Spinal cord (tissue), 10 donors: ENCODE results near the gene ECE1. TPM values are rescaled to one million over a fixed set of nuclear protein-coding genes. Genes with fewer than 3 reads are reported as not detected.
"Not testable (repeated sequence)": the region's sequence is repeated elsewhere in the genome, so short reads cannot be mapped to it uniquely, and the experiment has no call there.

Experiments
- DNase-seq, 6 donors: peaks; one replicate each; pipeline versions ENCODE4 v3.0.0 to v3.0.0-alpha.2; 2013 to 2015; ENCODE audit warnings: low spot score in 6 of 6, low read depth in 4 of 6
- H3K27ac ChIP-seq: one replicate; pipeline ENCODE4 v1.5.1; 2013; ENCODE audit warnings: low read depth, low read length, control low read depth
- H3K27me3 ChIP-seq: one replicate; pipeline ENCODE4 v1.6.1; 2013; ENCODE audit warnings: low read length; ENCODE audit not compliant: control insufficient read depth, insufficient read depth
- H3K36me3 ChIP-seq: one replicate; pipeline ENCODE4 v1.6.1; 2013; ENCODE audit warnings: low read length; ENCODE audit not compliant: control insufficient read depth, insufficient read depth
- H3K4me1 ChIP-seq: one replicate; pipeline ENCODE4 v1.6.1; 2013; ENCODE audit warnings: low read length; ENCODE audit not compliant: control insufficient read depth, insufficient read depth
- H3K4me3 ChIP-seq: one replicate; pipeline ENCODE4 v1.5.1; 2013; ENCODE audit warnings: low read depth, low read length, control low read depth
- H3K9me3 ChIP-seq: one replicate; pipeline ENCODE4 v1.6.1; 2013; ENCODE audit warnings: low read length; ENCODE audit not compliant: control insufficient read depth, insufficient read depth
- WGBS: methylation state at CpG from one replicate; pipeline ENCODE4 v1.1.5; 2013; ENCODE audit warnings: missing lambda C conversion rate; ENCODE audit not compliant: insufficient coverage; 5-methylcytosine and 5-hydroxymethylcytosine counted together
- polyA plus RNA-seq, 2 donors: library from polyadenylated mRNA; unstranded; fragments of 120-200 nt; gene quantifications; one replicate each; pipeline ENCODE4 v1.2.1, GENCODE V29; 2013; ENCODE audit not compliant: insufficient read length in 2 of 2
- total RNA-seq, 2 donors: library from RNA; depleted of rRNA in 1 of 2; stranded (reverse); fragments of 120-200 nt in 1 of 2; fragments of >200 nt in 1 of 2; gene quantifications; one replicate each; pipeline versions ENCODE4 v1.2.3 to v1.2.4, GENCODE V29; 2013 to 2014
- donor health status: healthy.

The ECE1 gene
- total and polyA plus RNA-seq, 4 donors = 21.2 to 33.9 (median 27.1) TPM

DNA sequence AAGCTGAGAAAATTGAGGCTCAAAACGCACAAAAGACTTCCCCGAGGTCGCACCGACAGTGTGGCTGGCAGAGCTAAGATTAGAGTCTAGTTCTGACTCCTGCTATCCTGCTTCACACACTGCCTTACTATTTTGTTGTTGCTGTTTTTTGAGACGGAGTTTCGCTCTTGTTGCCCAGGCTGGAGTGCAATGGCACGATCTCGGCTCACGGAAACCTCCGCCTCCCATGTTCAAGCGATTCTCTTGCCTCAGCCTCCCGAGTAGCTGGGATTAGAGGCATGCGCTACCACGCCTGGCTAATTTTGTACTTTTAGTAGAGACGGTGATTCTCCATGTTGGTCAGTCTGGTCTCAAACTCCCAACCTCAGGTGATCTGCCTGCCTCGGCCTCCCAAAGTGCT, 112.0 kb downstream of the ECE1 start:
- not testable (repeated sequence) for DNase-seq, H3K4me3 ChIP-seq, H3K27ac ChIP-seq, H3K9me3 ChIP-seq, H3K4me1 ChIP-seq, H3K36me3 ChIP-seq, H3K27me3 ChIP-seq
- 91% methylated on average over 13 of the region's 16 CpGs for WGBS

DNA sequence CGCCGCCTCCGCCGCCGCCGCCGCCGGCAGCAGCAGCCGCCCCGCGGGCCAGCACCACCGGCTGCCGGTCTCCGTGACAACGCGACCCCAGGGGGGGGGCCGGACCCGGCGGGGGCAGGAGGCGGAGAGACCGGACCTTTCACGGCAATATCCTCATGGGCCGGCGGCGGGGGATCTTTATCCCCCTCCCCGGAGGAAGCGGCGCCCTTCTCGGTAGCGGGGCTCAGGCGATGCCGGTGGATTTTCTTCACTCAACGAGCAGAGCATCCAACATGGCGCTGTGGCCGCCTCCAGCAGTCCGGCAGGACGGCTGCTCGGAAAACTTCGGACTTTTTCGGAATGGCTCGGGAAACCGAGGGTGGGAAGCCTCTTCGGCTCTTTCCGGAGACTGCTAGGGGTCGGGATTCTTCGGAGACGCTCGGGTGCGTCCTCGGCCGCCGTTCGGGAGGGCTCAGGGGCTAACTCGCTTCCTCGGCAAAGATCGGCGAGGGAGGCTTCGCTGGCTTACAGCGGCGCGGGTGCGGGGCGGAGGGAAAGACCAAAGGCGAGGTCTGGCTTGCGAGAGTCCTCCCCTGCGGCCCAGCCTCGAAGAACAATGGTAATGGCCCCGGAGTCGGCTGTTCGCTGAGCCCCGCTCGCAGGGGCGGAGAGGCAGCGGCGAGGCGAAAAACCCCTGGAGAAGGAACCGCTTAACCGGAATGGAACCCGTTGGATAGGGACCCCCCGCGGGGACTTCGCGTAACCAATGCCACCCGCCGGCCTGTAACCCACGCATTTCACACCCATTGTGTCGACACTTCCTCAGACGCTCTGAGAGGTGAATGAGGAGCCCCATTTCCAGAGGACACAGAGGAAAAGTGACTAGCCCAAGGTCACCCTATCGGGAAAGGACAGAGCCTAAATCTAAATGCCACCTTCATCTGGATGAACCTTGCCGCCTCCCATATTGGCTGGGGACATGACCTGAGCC, 113.4 kb downstream of the ECE1 start, which contains the start of gene EIF4G3:
Gene EIF4G3, minus strand, starts transcription at position 312 of the 970 bp plus-strand sequence. CDS start 174,155 bp downstream, outside the sequence.
- H3K27me3 ChIP-seq = no peaks in the 10 kb centered on the region
- WGBS = 2% methylated on average over 90 of the region's 90 CpGs
- no peaks in the 10 kb centered on the region for H3K36me3 ChIP-seq
- no peaks in the 10 kb centered on the region for H3K9me3 ChIP-seq
- DNase-seq = peak; percentile 99 to 100 (median 99)
- H3K27ac ChIP-seq = peak within 1 kb of the TSS; percentile 91
- peak within 1 kb of the TSS; percentile 82 for H3K4me3 ChIP-seq
- H3K4me1 ChIP-seq = peaks cover 7% of the 10 kb centered on the region

GRCh38 chr1:21175670-21176581, 114.3 kb downstream of the ECE1 start:
- no peaks in the 10 kb centered on the region for H3K9me3 ChIP-seq
- DNase-seq = peak in 2 of 6 donors; percentile 69 to 76
- H3K4me1 ChIP-seq = peaks cover 7% of the 10 kb centered on the region
- WGBS = 0% methylated on average over 47 of the region's 69 CpGs
- no peaks in the 10 kb centered on the region for H3K27me3 ChIP-seq
- peak overlapping the region; percentile 91 for H3K27ac ChIP-seq
- peak overlapping the region; percentile 82 for H3K4me3 ChIP-seq
- H3K36me3 ChIP-seq = no peaks in the 10 kb centered on the region

- Histone ChIP-seq H3K9me3 (no peaks in the 10 kb centered on the region), H3K27ac (peak overlapping the region; percentile 91), H3K4me3 (peak overlapping the region; percentile 82), H3K36me3 (peaks cover 2% of the 10 kb centered on the region), H3K27me3 (no peaks in the 10 kb centered on the region), H3K4me1 (peaks cover 7% of the 10 kb centered on the region)
- DNase-seq = peak in 2 of 6 donors; percentile 56 to 57
- no CpG with 5 or more reads among the region's 6 CpGs for WGBS
Observed at GRCh38 chr1:21175324-21175669, 115.0 kb downstream of the ECE1 start.

- WGBS = 12% methylated on average over 4 of the region's 12 CpGs
- Histone ChIP-seq H3K9me3 (no peaks in the 10 kb centered on the region), H3K36me3 (peaks cover 5% of the 10 kb centered on the region), H3K27me3 (no peaks in the 10 kb centered on the region), H3K4me3 (peak overlapping the region; percentile 82), H3K4me1 (peaks cover 7% of the 10 kb centered on the region), H3K27ac (peak overlapping the region; percentile 91)
- peak in 1 of 6 donors; percentile 36 for DNase-seq
Observed at GRCh38 chr1:21174654-21175323, 115.5 kb downstream of the ECE1 start.

- peak overlapping the region; percentile 91 for H3K27ac ChIP-seq
- WGBS = no CpG with 5 or more reads among the region's 2 CpGs
- H3K27me3 ChIP-seq = no peaks in the 10 kb centered on the region
- peaks cover 5% of the 10 kb centered on the region for H3K36me3 ChIP-seq
- H3K4me1 ChIP-seq = peaks cover 7% of the 10 kb centered on the region
- no peaks in the 10 kb centered on the region for H3K9me3 ChIP-seq
- peak overlapping the region; percentile 82 for H3K4me3 ChIP-seq
- no peak for DNase-seq
Observed at GRCh38 chr1:21174230-21174629, 116.0 kb downstream of the ECE1 start.

GRCh38 chr1:21173096-21173495, 117.2 kb downstream of the ECE1 start:
- not testable (repeated sequence) for H3K4me3 ChIP-seq, H3K4me1 ChIP-seq
- WGBS = 89% methylated on average over 10 of the region's 12 CpGs

GRCh38 chr1:21170837-21171236, 119.4 kb downstream of the ECE1 start:
- H3K36me3 ChIP-seq = peaks cover 33% of the 10 kb centered on the region
- not testable (repeated sequence) for H3K4me1 ChIP-seq, H3K27ac ChIP-seq, H3K9me3 ChIP-seq, H3K4me3 ChIP-seq, H3K27me3 ChIP-seq
- peak in 2 of 6 donors; percentile 49 to 55 for DNase-seq
- no CpG with 5 or more reads among the region's 4 CpGs for WGBS

More at GRCh38 chr1:21173096-21173495, 117.2 kb downstream of the ECE1 start:
- not testable (repeated sequence) for H3K9me3 ChIP-seq, H3K27ac ChIP-seq, H3K27me3 ChIP-seq, DNase-seq
- H3K36me3 ChIP-seq = peaks cover 15% of the 10 kb centered on the region

DNA sequence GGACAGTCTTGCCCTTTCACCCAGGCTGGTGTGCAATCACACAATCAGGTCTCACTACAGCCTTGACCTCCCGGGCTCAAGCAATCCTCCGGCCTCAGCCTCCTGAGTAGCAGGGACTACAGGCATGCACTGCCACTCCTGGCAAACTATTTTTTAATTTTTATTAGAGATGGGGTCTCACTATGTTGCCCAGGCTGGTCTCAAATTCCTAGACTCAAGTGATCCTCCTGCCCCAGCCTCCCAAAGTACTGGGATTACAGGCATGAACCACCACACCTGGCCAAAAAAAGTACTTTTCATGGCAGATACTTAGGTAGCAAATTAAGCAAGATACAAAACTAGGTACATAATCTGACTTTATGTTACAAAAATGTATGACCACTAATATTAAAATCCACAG, 121.8 kb downstream of the ECE1 start:
- Histone ChIP-seq H3K27me3 (no peaks in the 10 kb centered on the region), H3K36me3 (peaks cover 33% of the 10 kb centered on the region), H3K4me1 (no peaks in the 10 kb centered on the region), H3K9me3 (no peaks in the 10 kb centered on the region), H3K4me3 (no peak overlapping the region), H3K27ac (no peak overlapping the region)
- WGBS = 100% methylated on average over 2 of the region's 2 CpGs
- no peak for DNase-seq
